A673 (cell line): Measurements from ENCODE around the gene NELL1. TPM values are rescaled to one million over a fixed set of nuclear protein-coding genes. Genes with fewer than 3 reads are reported as not detected.

Experiments
- BruUV-seq: library from RNA; stranded (reverse); fragments of 400-500 nt; replicated peaks from 2 replicates; lab custom pipeline; 2021; lab: Mats Ljungman, UMichigan
- CTCF ChIA-PET: fragments of 300-600 bp; sonication (Branson Sonifier 250); formaldehyde crosslinking; loops from one replicate; lab custom pipeline; 2022; ENCODE audit warnings: antibody characterized with exemption; lab: Charles Lee
- POLR2A ChIA-PET: fragments of 300-600 bp; sonication (Branson Sonifier 250); formaldehyde crosslinking; loops from one replicate; lab custom pipeline; 2022; ENCODE audit warnings: antibody characterized with exemption; ENCODE audit not compliant: low non-redundant PET; lab: Charles Lee
- DNase-seq: peaks from one replicate; pipeline ENCODE4 v3.0.0-alpha.2; 2015; ENCODE audit warnings: low spot score
- H3K27ac ChIP-seq: fragments of 200-600 bp; sonication (generic); 2 replicates; pipeline ENCODE4 v1.5.1; 2016; ENCODE audit warnings: mixed run types, low read depth, mild to moderate bottlenecking, mixed read lengths, antibody characterized with exemption, low read length; ENCODE audit not compliant: poor library complexity, severe bottlenecking
- H3K27me3 ChIP-seq: fragments of 200-600 bp; sonication (generic); replicated peaks from 2 replicates; pipeline ENCODE4 v1.6.1; 2017; ENCODE audit warnings: mixed run types, low read depth, mild to moderate bottlenecking, mixed read lengths, antibody characterized with exemption, low read length; ENCODE audit not compliant: insufficient read depth, poor library complexity
- H3K36me3 ChIP-seq: fragments of 200-600 bp; sonication (generic); 2 replicates; pipeline ENCODE4 v1.6.1; 2016; ENCODE audit warnings: mixed run types, mild to moderate bottlenecking, mixed read lengths, antibody characterized with exemption, low read length; ENCODE audit not compliant: insufficient read depth, poor library complexity, severe bottlenecking
- H3K4me1 ChIP-seq: fragments of 200-600 bp; sonication (generic); 2 replicates; pipeline ENCODE4 v1.6.1; 2017; ENCODE audit warnings: mixed run types, mild to moderate bottlenecking, mixed read lengths, antibody characterized with exemption, low read length; ENCODE audit not compliant: insufficient read depth, poor library complexity, severe bottlenecking
- H3K4me3 ChIP-seq: fragments of 200-600 bp; sonication (generic); 2 replicates; pipeline ENCODE4 v1.5.1; 2016; ENCODE audit warnings: low read depth, mixed run types, mild to moderate bottlenecking, mixed read lengths, low read length; ENCODE audit not compliant: poor library complexity, severe bottlenecking
- H3K9me3 ChIP-seq: fragments of 200-600 bp; sonication (generic); 2 replicates; pipeline ENCODE4 v1.6.1; 2016; ENCODE audit warnings: mixed run types, low read depth, mild to moderate bottlenecking, mixed read lengths, antibody characterized with exemption, low read length; ENCODE audit not compliant: poor library complexity, severe bottlenecking
- CTCF ChIP-seq: fragments of 300-800, 200-600 bp; sonication (generic); conservative IDR thresholded peaks from 2 replicates; pipeline ENCODE4 v1.5.1; 2017; ENCODE audit warnings: low read depth, mild to moderate bottlenecking, antibody characterized with exemption, low read length, moderate library complexity, mixed read lengths
- EZH2 ChIP-seq: fragments of 200-600 bp; sonication (generic); IDR thresholded peaks from 2 replicates; pipeline ENCODE4 v1.6.1; 2017; ENCODE audit warnings: borderline replicate concordance, low read depth, mild to moderate bottlenecking, mixed read lengths, antibody characterized with exemption, low read length; ENCODE audit not compliant: poor library complexity, severe bottlenecking
- intact Hi-C: fragments of 100-400 bp; cut with micrococcal nuclease; formaldehyde crosslinking; loops from one replicate; pipeline ENCODE4 v1.10.0; 2022; ENCODE audit not compliant: unreplicated experiment
- total RNA-seq: library from RNA; stranded (reverse); gene quantifications from 2 replicates; pipeline ENCODE4 v1.2.3, GENCODE V29; 2021

The NELL1 gene
- total RNA-seq, 1 experiment from 2014 or later = 0.32 TPM

GRCh38 chr11:21456186-21456585, 786.8 kb downstream of the NELL1 start:
- Histone ChIP-seq H3K4me1 (no peaks in the 10 kb centered on the region), H3K27ac (no peak overlapping the region), H3K9me3 (no peaks in the 10 kb centered on the region), H3K4me3 (no peak overlapping the region), H3K36me3 (no peaks in the 10 kb centered on the region), H3K27me3 (no peaks in the 10 kb centered on the region)
- intact Hi-C loops = no loop called here
- DNase-seq = no peak
- TF ChIP-seq CTCF = no peak
- TF ChIP-seq EZH2 = no peak
- ChIA-PET POLR2A (no interaction called here), CTCF (no interaction called here)
- no TSS peak for BruUV-seq

GRCh38 chr11:21460082-21460481, 790.7 kb downstream of the NELL1 start:
- ChIA-PET CTCF (no interaction called here), POLR2A (no interaction called here)
- H3K4me1 ChIP-seq = no peaks in the 10 kb centered on the region
- H3K27ac ChIP-seq = no peak overlapping the region
- no peaks in the 10 kb centered on the region for H3K36me3 ChIP-seq
- no TSS peak for BruUV-seq
- TF ChIP-seq CTCF = no peak
- no peak for TF ChIP-seq EZH2
- intact Hi-C loops = no loop called here
- DNase-seq = no peak
- H3K27me3 ChIP-seq = no peaks in the 10 kb centered on the region
- no peaks in the 10 kb centered on the region for H3K9me3 ChIP-seq
- no peak overlapping the region for H3K4me3 ChIP-seq

DNA sequence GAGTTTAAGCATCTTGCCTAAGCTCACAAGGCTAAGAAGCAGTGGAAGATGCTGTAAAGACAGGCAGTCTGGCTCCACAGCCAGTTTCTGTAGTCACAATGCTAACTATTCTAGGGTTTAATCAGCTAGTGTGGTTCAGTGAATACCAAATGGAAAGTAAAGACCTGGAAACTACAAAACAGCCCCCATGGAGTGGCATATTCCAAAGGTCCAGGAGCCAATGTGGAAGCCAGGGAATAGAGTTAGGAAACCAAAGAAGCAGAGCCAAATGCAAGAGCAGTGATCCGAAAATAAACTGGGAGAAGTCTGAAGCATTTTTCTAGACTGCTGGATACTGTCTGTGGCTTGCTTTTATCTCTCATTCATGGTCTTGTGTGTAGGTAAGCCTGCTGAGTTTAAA, 792.3 kb downstream of the NELL1 start:
- H3K4me3 ChIP-seq = no peak overlapping the region
- no peaks in the 10 kb centered on the region for H3K4me1 ChIP-seq
- CTCF ChIA-PET = no interaction called here
- no peaks in the 10 kb centered on the region for H3K36me3 ChIP-seq
- DNase-seq = no peak
- POLR2A ChIA-PET = no interaction called here
- BruUV-seq = no TSS peak
- no peak overlapping the region for H3K27ac ChIP-seq
- intact Hi-C loops = no loop called here
- no peaks in the 10 kb centered on the region for H3K9me3 ChIP-seq
- TF ChIP-seq EZH2 (no peak), CTCF (no peak)
- H3K27me3 ChIP-seq = no peaks in the 10 kb centered on the region
